ENCODE measurements around the gene FUT8.

The FUT8 gene

GRCh38 chr14:65613131-65613650 lies 200.7 kb downstream of the FUT8 start:
- no peak for TF ChIP-seq CTCF (IDR thresholded peaks at IDR 0.05; ENCODE audit: low read length, missing control alignments)
- no peak for DNase-seq (ENCODE audit: low read depth)
- no peak overlapping the region for H3K4me3 ChIP-seq (replicated peaks; ENCODE audit: low read depth, low read length)

GRCh38 chr14:65618996-65619395 lies 206.5 kb downstream of the FUT8 start:
- TF ChIP-seq CTCF (IDR thresholded peaks at IDR 0.05; ENCODE audit: low read length, missing control alignments), result no peak

GRCh38 chr14:65620195-65620594 lies 207.7 kb downstream of the FUT8 start:
- TF ChIP-seq CTCF (IDR thresholded peaks at IDR 0.05; ENCODE audit: low read length, missing control alignments), result no peak

More at GRCh38 chr14:65618996-65619395, 206.5 kb downstream of the FUT8 start:
- H3K4me3 ChIP-seq (replicated peaks; ENCODE audit: low read depth, low read length), result no peak overlapping the region
- DNase-seq (ENCODE audit: low read depth), result no peak

GRCh38 chr14:65622703-65623102 lies 210.2 kb downstream of the FUT8 start:
- no peak overlapping the region for H3K4me3 ChIP-seq (replicated peaks; ENCODE audit: low read depth, low read length)
- TF ChIP-seq CTCF (IDR thresholded peaks at IDR 0.05; ENCODE audit: low read length, missing control alignments), result no peak
- no peak for DNase-seq (ENCODE audit: low read depth)

More at GRCh38 chr14:65620195-65620594, 207.7 kb downstream of the FUT8 start:
- DNase-seq (ENCODE audit: low read depth), result peak; percentile 39
- H3K4me3 ChIP-seq (replicated peaks; ENCODE audit: low read depth, low read length), result no peak overlapping the region

- no peak for TF ChIP-seq CTCF (IDR thresholded peaks at IDR 0.05; ENCODE audit: low read length, missing control alignments)
- DNase-seq (ENCODE audit: low read depth), result no peak
- no peak overlapping the region for H3K4me3 ChIP-seq (replicated peaks; ENCODE audit: low read depth, low read length)
Observed at GRCh38 chr14:65623759-65624158, 211.2 kb downstream of the FUT8 start.

GRCh38 chr14:65627315-65627714 lies 214.8 kb downstream of the FUT8 start:
- no peak overlapping the region for H3K4me3 ChIP-seq (replicated peaks; ENCODE audit: low read depth, low read length)
- no peak for DNase-seq (ENCODE audit: low read depth)
- TF ChIP-seq CTCF (IDR thresholded peaks at IDR 0.05; ENCODE audit: low read length, missing control alignments), result no peak

GRCh38 chr14:65628664-65629063 lies 216.1 kb downstream of the FUT8 start:
- H3K4me3 ChIP-seq (replicated peaks; ENCODE audit: low read depth, low read length), result no peak overlapping the region
- no peak for TF ChIP-seq CTCF (IDR thresholded peaks at IDR 0.05; ENCODE audit: low read length, missing control alignments)
- DNase-seq (ENCODE audit: low read depth), result no peak
